Smooth muscle cell (in vitro differentiated cells): ENCODE measurements around the gene CYTL1. TPM values are rescaled to one million over a fixed set of nuclear protein-coding genes. Genes with fewer than 3 reads are reported as not detected.

Experiments
- DNase-seq: peaks from one replicate; lab custom pipeline; 2025; ENCODE audit not compliant: unreplicated experiment; lab: John Stamatoyannopoulos, UW
- H2AFZ ChIP-seq: fragments of 200-600 bp; sonication (generic); 2 replicates; pipeline ENCODE4 v1.6.0; 2016; ENCODE audit warnings: antibody characterized with exemption, low read depth, mild to moderate bottlenecking
- H3F3A ChIP-seq: fragments of 200-600 bp; sonication (generic); 2 replicates; pipeline ENCODE4 v1.6.0; 2017; ENCODE audit warnings: antibody characterized with exemption, low read depth
- H3K27ac ChIP-seq: fragments of 200-600 bp; sonication (generic); 2 replicates; pipeline ENCODE4 v1.5.1; 2016; ENCODE audit warnings: low read depth, mild to moderate bottlenecking
- H3K27me3 ChIP-seq: fragments of 200-600 bp; sonication (generic); 2 replicates; pipeline ENCODE4 v1.6.1; 2016; ENCODE audit warnings: low read depth, mild to moderate bottlenecking
- H3K36me3 ChIP-seq: fragments of 200-600 bp; sonication (generic); 2 replicates; pipeline ENCODE4 v1.5.1; 2016; ENCODE audit warnings: low read depth
- H3K4me1 ChIP-seq: fragments of 200-600 bp; sonication (generic); 2 replicates; pipeline ENCODE4 v1.5.1; 2016; ENCODE audit warnings: low read depth
- H3K4me2 ChIP-seq: fragments of 200-600 bp; sonication (generic); 2 replicates; pipeline ENCODE4 v1.6.0; 2016; ENCODE audit warnings: mild to moderate bottlenecking
- H3K4me3 ChIP-seq: fragments of 200-600 bp; sonication (generic); 2 replicates; pipeline ENCODE4 v1.5.1; 2016; ENCODE audit warnings: mild to moderate bottlenecking
- H3K79me2 ChIP-seq: fragments of 200-600 bp; sonication (generic); 2 replicates; pipeline ENCODE4 v1.6.0; 2016; ENCODE audit warnings: low read depth, mild to moderate bottlenecking
- H3K9ac ChIP-seq: fragments of 200-600 bp; sonication (generic); 2 replicates; pipeline ENCODE4 v1.6.0; 2016; ENCODE audit warnings: low read depth
- H3K9me3 ChIP-seq: fragments of 200-600 bp; sonication (generic); replicated peaks from 2 replicates; pipeline ENCODE4 v1.5.1; 2016; ENCODE audit warnings: low read depth
- H4K20me1 ChIP-seq: fragments of 200-600 bp; sonication (generic); 2 replicates; pipeline ENCODE4 v1.6.0; 2016; ENCODE audit warnings: low read depth
- CTCF ChIP-seq: fragments of 200-600 bp; sonication (generic); IDR thresholded peaks from 2 replicates; pipeline ENCODE4 v1.5.1; 2017; ENCODE audit warnings: borderline replicate concordance, mild to moderate bottlenecking, antibody characterized with exemption; ENCODE audit not compliant: insufficient read depth, poor library complexity, severe bottlenecking
- WGBS: methylation state at CpG from one replicate; pipeline ENCODE4 v1.1.7; 2016; ENCODE audit warnings: low lambda C conversion rate; 5-methylcytosine and 5-hydroxymethylcytosine counted together
- polyA plus RNA-seq: library from polyadenylated mRNA; unstranded; fragments of >200 nt; fragmentation: Nextera tagmentation; extraction: Ambion mirVana; gene quantifications from 2 replicates; pipeline ENCODE4 v1.2.1, GENCODE V29; 2016
- total RNA-seq: library from RNA; depleted of rRNA; stranded (reverse); fragments of >200 nt; gene quantifications from 2 replicates; pipeline ENCODE4 v1.2.3, GENCODE V29; 2014

CYTL1 gene
- total and polyA plus RNA-seq, 2 experiments from 2014 or later, result 24.5 to 31.0 TPM

- H3K27ac ChIP-seq, result no peak overlapping the region
- H3K4me2 ChIP-seq, result no peak overlapping the region
- WGBS, result 76% methylated on average over 5 of the region's 5 CpGs
- no peak for TF ChIP-seq CTCF
- no peaks in the 10 kb centered on the region for H3F3A ChIP-seq
- H3K9me3 ChIP-seq, result peaks cover 4% of the 10 kb centered on the region
- H3K4me3 ChIP-seq, result no peak overlapping the region
- no peak overlapping the region for H3K9ac ChIP-seq
- H3K27me3 ChIP-seq, result peaks cover 5% of the 10 kb centered on the region
- H4K20me1 ChIP-seq, result no peaks in the 10 kb centered on the region
- DNase-seq, result no peak
- no peaks in the 10 kb centered on the region for H3K79me2 ChIP-seq
- no peak overlapping the region for H2AFZ ChIP-seq
- H3K36me3 ChIP-seq, result no peaks in the 10 kb centered on the region
- peaks cover 5% of the 10 kb centered on the region for H3K4me1 ChIP-seq
Measured at GRCh38 chr4:5055411-5055810, 36.2 kb upstream of the CYTL1 start.

GRCh38 chr4:5054532-5054931 is 35.3 kb upstream of the CYTL1 start:
- Histone ChIP-seq H3K4me2 (no peak overlapping the region), H3F3A (no peaks in the 10 kb centered on the region), H2AFZ (no peak overlapping the region), H3K9ac (no peak overlapping the region), H3K27ac (no peak overlapping the region), H3K4me1 (peaks cover 5% of the 10 kb centered on the region), H3K27me3 (peaks cover 5% of the 10 kb centered on the region), H3K79me2 (no peaks in the 10 kb centered on the region), H3K36me3 (no peaks in the 10 kb centered on the region), H3K4me3 (no peak overlapping the region), H3K9me3 (no peaks in the 10 kb centered on the region), H4K20me1 (no peaks in the 10 kb centered on the region)
- TF ChIP-seq CTCF, result no peak
- DNase-seq, result no peak
- 72% methylated on average over 5 of the region's 5 CpGs for WGBS

GRCh38 chr4:5052726-5053425 is 33.6 kb upstream of the CYTL1 start:
- Histone ChIP-seq H3K9me3 (no peaks in the 10 kb centered on the region), H2AFZ (no peak overlapping the region), H3K27ac (no peak overlapping the region), H3K4me2 (peak overlapping the region; percentile 99), H3K79me2 (no peaks in the 10 kb centered on the region), H3K36me3 (no peaks in the 10 kb centered on the region), H3F3A (no peaks in the 10 kb centered on the region), H3K4me3 (no peak overlapping the region), H3K27me3 (peaks cover 5% of the 10 kb centered on the region), H3K4me1 (peaks cover 5% of the 10 kb centered on the region), H4K20me1 (no peaks in the 10 kb centered on the region), H3K9ac (no peak overlapping the region)
- no peak for DNase-seq
- no peak for TF ChIP-seq CTCF
- 65% methylated on average over 6 of the region's 6 CpGs for WGBS

GRCh38 chr4:5052204-5052702 is 33.0 kb upstream of the CYTL1 start:
- no peaks in the 10 kb centered on the region for H4K20me1 ChIP-seq
- no peak overlapping the region for H3K9ac ChIP-seq
- WGBS, result 28% methylated on average over 18 of the region's 18 CpGs
- no peaks in the 10 kb centered on the region for H3F3A ChIP-seq
- H3K4me3 ChIP-seq, result peak overlapping the region; percentile 62
- no peak for TF ChIP-seq CTCF
- no peaks in the 10 kb centered on the region for H3K79me2 ChIP-seq
- H3K4me2 ChIP-seq, result peak overlapping the region; percentile 99
- H3K4me1 ChIP-seq, result peaks cover 5% of the 10 kb centered on the region
- no peaks in the 10 kb centered on the region for H3K36me3 ChIP-seq
- no peak for DNase-seq
- H3K9me3 ChIP-seq, result no peaks in the 10 kb centered on the region
- H2AFZ ChIP-seq, result peak overlapping the region; percentile 96
- no peak overlapping the region for H3K27ac ChIP-seq
- peaks cover 5% of the 10 kb centered on the region for H3K27me3 ChIP-seq
